SK-N-SH (cell line): Measurements from ENCODE around the gene CAPZA3. TPM values are rescaled to one million over a fixed set of nuclear protein-coding genes. Genes with fewer than 3 reads are reported as not detected.

Source experiments
- CTCF ChIA-PET: fragments of 300-600, 350-600 bp; formaldehyde crosslinking; extraction: SDS; loops from one replicate; lab custom pipeline; 2021; lab: Yijun Ruan, JAX
- POLR2A ChIA-PET: fragments of 350-600 bp; sonication (Branson Sonifier 250); formaldehyde crosslinking; extraction: SDS; loops from one replicate; lab custom pipeline; 2020; ENCODE audit warnings: antibody characterized with exemption, inconsistent platforms; lab: Yijun Ruan, JAX
- DNase-seq: peaks from one replicate; pipeline ENCODE4 v3.0.0; 2012
- H2AFZ ChIP-seq: fragments of 200-600 bp; sonication (generic); 2 replicates; pipeline ENCODE4 v1.8.1; 2016; ENCODE audit warnings: antibody characterized with exemption, mild to moderate bottlenecking, low read depth
- H3F3A ChIP-seq: fragments of 200-600 bp; sonication (generic); replicated peaks from 2 replicates; pipeline ENCODE3; 2016; ENCODE audit warnings: antibody characterized with exemption, mild to moderate bottlenecking; ENCODE audit not compliant: insufficient read depth
- H3K27ac ChIP-seq, 2 experiments: fragments of 200-500 bp in 1 of 2; fragments of 200-600 bp in 1 of 2; sonication (Bioruptor generic) in 1 of 2; sonication (generic), shearing (Covaris generic) in 1 of 2; 2 replicates each; pipeline versions ENCODE4 v1.5.1 to v1.6.1; 2014 to 2016; ENCODE audit warnings: low read depth in 2 of 2, inconsistent platforms in 1 of 2, low read length in 1 of 2, mild to moderate bottlenecking in 1 of 2, mixed read lengths in 1 of 2
- H3K27me3 ChIP-seq: fragments of 200-600 bp; sonication (generic), shearing (Covaris generic); 2 replicates; pipeline ENCODE4 v1.6.1; 2016; ENCODE audit warnings: mixed run types; ENCODE audit not compliant: insufficient read depth
- H3K36me3 ChIP-seq, 2 experiments: fragments of 200-500 bp in 1 of 2; fragments of 200-600 bp in 1 of 2; sonication (Bioruptor generic) in 1 of 2; sonication (generic) in 1 of 2; replicated peaks in 1 of 2; 2 replicates each; pipeline versions ENCODE3 to v1.5.1; 2014 to 2016; ENCODE audit warnings: low read length in 1 of 2, mild to moderate bottlenecking in 1 of 2; ENCODE audit not compliant: insufficient read depth in 2 of 2, control insufficient read depth in 1 of 2
- H3K4me1 ChIP-seq, 2 experiments: fragments of 200-500 bp in 1 of 2; fragments of 200-600 bp in 1 of 2; sonication (Bioruptor generic) in 1 of 2; sonication (generic), shearing (Covaris generic) in 1 of 2; 2 replicates each; pipeline versions ENCODE4 v1.5.1 to v1.6.1; 2014 to 2016; ENCODE audit warnings: low read depth in 1 of 2, low read length in 1 of 2, mixed run types in 1 of 2; ENCODE audit not compliant: insufficient read depth in 2 of 2, control insufficient read depth in 1 of 2
- H3K4me2 ChIP-seq: fragments of 200-600 bp; sonication (generic), shearing (Covaris generic); 2 replicates; pipeline ENCODE4 v1.6.1; 2017; ENCODE audit warnings: mixed run types
- H3K4me3 ChIP-seq, 2 experiments: fragments of 200-500 bp in 1 of 2; fragments of 200-600 bp in 1 of 2; sonication (Bioruptor generic) in 1 of 2; sonication (generic), shearing (Covaris generic) in 1 of 2; 2 replicates each; pipeline versions ENCODE4 v1.5.1 to v1.8.1; 2014 to 2016; ENCODE audit warnings: low read depth in 2 of 2, inconsistent platforms in 1 of 2, low read length in 1 of 2, mild to moderate bottlenecking in 1 of 2, mixed read lengths in 1 of 2, moderate library complexity in 1 of 2
- H3K79me2 ChIP-seq: fragments of 200-600 bp; sonication (generic); 2 replicates; pipeline ENCODE4 v1.8.1; 2017; ENCODE audit warnings: mild to moderate bottlenecking; ENCODE audit not compliant: insufficient read depth
- H3K9ac ChIP-seq: fragments of 200-600 bp; sonication (generic); 2 replicates; pipeline ENCODE4 v1.6.1; 2017; ENCODE audit warnings: mixed run types
- H3K9me2 ChIP-seq: fragments of 200-600 bp; sonication (generic); 2 replicates; pipeline ENCODE4 v1.6.1; 2017; ENCODE audit warnings: mixed run types
- H3K9me3 ChIP-seq: fragments of 200-600 bp; sonication (generic); 2 replicates; pipeline ENCODE4 v1.6.1; 2017; ENCODE audit warnings: mixed run types, mild to moderate bottlenecking, moderate library complexity
- H4K20me1 ChIP-seq: fragments of 200-600 bp; sonication (generic); 2 replicates; pipeline ENCODE4 v1.6.1; 2017; ENCODE audit warnings: mild to moderate bottlenecking, mixed run types; ENCODE audit not compliant: insufficient read depth
- CHD2 ChIP-seq: fragments of 150-350 bp; IDR thresholded peaks from 2 replicates; pipeline ENCODE4 v1.6.1; 2018; ENCODE audit warnings: low read length; ENCODE audit not compliant: partially characterized antibody
- ELF1 ChIP-seq: IDR thresholded peaks from 2 replicates; pipeline ENCODE4 v1.4.0; 2012
- EZH2phosphoT487 ChIP-seq: fragments of 200-600 bp; sonication (generic); IDR thresholded peaks from 2 replicates; pipeline ENCODE4 v1.6.1; 2017; ENCODE audit warnings: low read depth, mixed run types, mild to moderate bottlenecking, antibody characterized with exemption, moderate library complexity, borderline replicate concordance
- FOXM1 ChIP-seq: IDR thresholded peaks from 2 replicates; pipeline ENCODE4 v1.4.0; 2012; ENCODE audit warnings: low read depth, mild to moderate bottlenecking
- GABPA ChIP-seq: IDR thresholded peaks from 2 replicates; pipeline ENCODE4 v1.4.0; 2012; ENCODE audit warnings: low read depth, mild to moderate bottlenecking
- JUND ChIP-seq: IDR thresholded peaks from 2 replicates; pipeline ENCODE4 v1.4.0; 2012
- MAX ChIP-seq: IDR thresholded peaks from 2 replicates; pipeline ENCODE4 v1.4.0; 2012; ENCODE audit warnings: low read depth
- MEF2A ChIP-seq: IDR thresholded peaks from 2 replicates; pipeline ENCODE4 v1.4.0; 2012; ENCODE audit warnings: low read depth, borderline replicate concordance
- NFIC ChIP-seq: IDR thresholded peaks from 2 replicates; pipeline ENCODE4 v1.4.0; 2012; ENCODE audit warnings: borderline replicate concordance
- REST ChIP-seq: IDR thresholded peaks from 2 replicates; pipeline ENCODE4 v1.6.1; 2012; ENCODE audit warnings: mild to moderate bottlenecking, low read depth, low read length, moderate library complexity
- SIN3A ChIP-seq: IDR thresholded peaks from 2 replicates; pipeline ENCODE4 v1.6.1; 2012; ENCODE audit warnings: low read depth, mild to moderate bottlenecking, low read length, moderate library complexity, borderline replicate concordance
- TAF1 ChIP-seq: IDR thresholded peaks from 2 replicates; pipeline ENCODE4 v1.6.1; 2012; ENCODE audit warnings: low read depth, mild to moderate bottlenecking, low read length, moderate library complexity, borderline replicate concordance
- TCF12 ChIP-seq: IDR thresholded peaks from 2 replicates; pipeline ENCODE4 v1.4.0; 2012
- TEAD4 ChIP-seq: IDR thresholded peaks from 2 replicates; pipeline ENCODE4 v1.4.0; 2012; ENCODE audit warnings: mild to moderate bottlenecking, borderline replicate concordance; ENCODE audit not compliant: insufficient read depth
- WGBS: methylation state at CpG from one replicate; pipeline ENCODE4 v1.1.6; 2017; ENCODE audit warnings: low lambda C conversion rate; 5-methylcytosine and 5-hydroxymethylcytosine counted together
- polyA plus RNA-seq, 3 experiments: library from polyadenylated mRNA; depleted of rRNA; stranded (reverse); fragments of >200 nt; gene quantifications; 2 replicates each; pipeline ENCODE4 v1.2.3, GENCODE V29; 2012
- TF ChIP-seq, protein P1 (sequence below): IDR thresholded peaks from 2 replicates; pipeline ENCODE4 v1.4.0; 2012; ENCODE audit warnings: low read depth, borderline replicate concordance
- TF ChIP-seq, protein P2 (sequence below): fragments of 150-350 bp; IDR thresholded peaks from 2 replicates; pipeline ENCODE4 v1.6.1; 2016; ENCODE audit warnings: mild to moderate bottlenecking, low read depth, low read length
- TF ChIP-seq, protein P3 (sequence below): fragments of 150-350 bp; IDR thresholded peaks from 2 replicates; pipeline ENCODE4 v1.6.1; 2017; ENCODE audit warnings: antibody characterized with exemption, low read length, low read depth, borderline replicate concordance

CAPZA3 gene
- polyA plus RNA-seq, 1 of the 3 experiments (the other 2 are of a cell fraction) = not detected

DNA sequence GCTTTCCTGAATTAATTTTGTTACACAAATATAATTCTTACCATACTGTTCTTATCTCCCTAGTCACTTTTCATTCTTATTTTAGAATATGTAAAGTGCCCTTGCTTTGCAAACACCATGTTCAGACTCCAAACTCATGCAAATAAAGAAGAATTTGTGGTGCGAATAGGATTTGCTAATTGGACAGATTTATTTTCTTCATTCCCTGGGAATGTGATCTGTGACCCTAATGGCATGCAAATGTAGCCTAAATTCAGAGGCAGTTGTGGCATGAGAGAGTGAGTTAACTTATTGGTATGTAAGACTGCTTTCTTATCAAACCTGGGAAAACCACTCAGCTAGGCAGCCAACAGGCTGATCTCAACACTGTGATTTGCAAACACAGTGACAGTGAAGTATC lies 10.0 kb downstream of the CAPZA3 start (continued):
- TF ChIP-seq CHD2 (no peak), FOXM1 (no peak), MEF2A (no peak), SIN3A (no peak), JUND (peak; percentile 66)
- TF ChIP-seq, protein P1, sequence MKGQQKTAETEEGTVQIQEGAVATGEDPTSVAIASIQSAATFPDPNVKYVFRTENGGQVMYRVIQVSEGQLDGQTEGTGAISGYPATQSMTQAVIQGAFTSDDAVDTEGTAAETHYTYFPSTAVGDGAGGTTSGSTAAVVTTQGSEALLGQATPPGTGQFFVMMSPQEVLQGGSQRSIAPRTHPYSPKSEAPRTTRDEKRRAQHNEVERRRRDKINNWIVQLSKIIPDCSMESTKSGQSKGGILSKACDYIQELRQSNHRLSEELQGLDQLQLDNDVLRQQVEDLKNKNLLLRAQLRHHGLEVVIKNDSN = no peak
- TF ChIP-seq, protein P2, sequence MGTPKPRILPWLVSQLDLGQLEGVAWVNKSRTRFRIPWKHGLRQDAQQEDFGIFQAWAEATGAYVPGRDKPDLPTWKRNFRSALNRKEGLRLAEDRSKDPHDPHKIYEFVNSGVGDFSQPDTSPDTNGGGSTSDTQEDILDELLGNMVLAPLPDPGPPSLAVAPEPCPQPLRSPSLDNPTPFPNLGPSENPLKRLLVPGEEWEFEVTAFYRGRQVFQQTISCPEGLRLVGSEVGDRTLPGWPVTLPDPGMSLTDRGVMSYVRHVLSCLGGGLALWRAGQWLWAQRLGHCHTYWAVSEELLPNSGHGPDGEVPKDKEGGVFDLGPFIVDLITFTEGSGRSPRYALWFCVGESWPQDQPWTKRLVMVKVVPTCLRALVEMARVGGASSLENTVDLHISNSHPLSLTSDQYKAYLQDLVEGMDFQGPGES = no peak
- TF ChIP-seq, all 33 proteins: peak for 7

DNA sequence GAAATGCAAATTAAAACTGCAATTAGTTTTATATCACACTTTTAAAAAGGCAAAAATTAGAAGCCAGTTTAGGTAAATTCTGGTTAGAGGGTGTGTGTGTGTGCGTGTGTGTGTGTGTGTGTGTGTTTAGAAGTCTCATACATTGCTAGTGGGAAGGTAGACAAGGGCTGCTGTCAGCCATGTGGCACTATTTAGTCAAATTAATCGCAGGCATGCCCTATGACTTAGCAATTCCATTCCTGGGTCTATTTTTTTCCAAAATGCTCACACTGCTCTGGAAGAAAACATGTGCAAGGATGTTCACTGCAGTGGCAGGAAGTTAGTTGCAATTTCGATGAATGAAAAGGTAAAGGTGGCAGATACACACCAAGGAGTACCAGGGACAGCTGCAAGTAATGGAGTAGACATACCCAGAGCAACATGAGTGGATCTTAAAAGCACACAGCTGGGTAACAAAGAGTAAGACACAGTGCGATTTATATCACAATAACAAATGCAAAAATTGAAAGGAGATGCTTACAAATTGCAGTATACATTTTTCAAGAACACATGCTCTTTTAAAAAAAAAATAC lies 11.6 kb downstream of the CAPZA3 start:
- H3K9me3 ChIP-seq = no peaks in the 10 kb centered on the region
- H3K4me3 ChIP-seq = no peak overlapping the region
- peaks cover 0 to 8% of the 10 kb centered on the region in 2 experiments; a peak in 2 of 4 replicates for H3K4me1 ChIP-seq
- CTCF ChIA-PET = no interaction called here
- no peak overlapping the region for H2AFZ ChIP-seq
- no peaks in the 10 kb centered on the region for H3K9me2 ChIP-seq
- H3F3A ChIP-seq = peaks cover 9% of the 10 kb centered on the region
- H3K36me3 ChIP-seq = no peaks in the 10 kb centered on the region
- H3K27me3 ChIP-seq = no peaks in the 10 kb centered on the region
- 33% methylated on average over 4 of the region's 4 CpGs for WGBS
- H3K4me2 ChIP-seq = no peak overlapping the region
- no peaks in the 10 kb centered on the region for H4K20me1 ChIP-seq
- TF ChIP-seq TCF12 = peak; percentile 49; the same call in 1 of the 2 replicates
- peak; percentile 75; the same call in 1 of the 2 replicates for TF ChIP-seq REST
- TF ChIP-seq MAX = 0 out of 2 replicates have a peak, but pooled peaks have one; percentile 16
- TF ChIP-seq, protein P1 = no peak
- TF ChIP-seq, protein P2 = no peak
- no peak for TF ChIP-seq NFIC
- no peak for TF ChIP-seq SIN3A
- no peak for TF ChIP-seq TAF1
- TF ChIP-seq ELF1 = no peak
- TF ChIP-seq, protein P3, sequence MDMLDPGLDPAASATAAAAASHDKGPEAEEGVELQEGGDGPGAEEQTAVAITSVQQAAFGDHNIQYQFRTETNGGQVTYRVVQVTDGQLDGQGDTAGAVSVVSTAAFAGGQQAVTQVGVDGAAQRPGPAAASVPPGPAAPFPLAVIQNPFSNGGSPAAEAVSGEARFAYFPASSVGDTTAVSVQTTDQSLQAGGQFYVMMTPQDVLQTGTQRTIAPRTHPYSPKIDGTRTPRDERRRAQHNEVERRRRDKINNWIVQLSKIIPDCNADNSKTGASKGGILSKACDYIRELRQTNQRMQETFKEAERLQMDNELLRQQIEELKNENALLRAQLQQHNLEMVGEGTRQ = no peak
- no peak for TF ChIP-seq TEAD4
- no peak for TF ChIP-seq GABPA
- TF ChIP-seq JUND = no peak
- TF ChIP-seq MEF2A = no peak
- TF ChIP-seq EZH2phosphoT487 = no peak
- POLR2A ChIA-PET = no interaction called here
- peak overlapping the region; percentile 26 to 68; a peak in 3 of 4 replicates for H3K27ac ChIP-seq
- DNase-seq = no peak
- H3K79me2 ChIP-seq = no peaks in the 10 kb centered on the region
- no peak overlapping the region for H3K9ac ChIP-seq
